ENCODE results near the gene MANSC4.
A peak's percentile ranks its signal among the peaks of the same experiment; 100 is the strongest.

MANSC4 gene

GRCh38 chr12:27797301-27798025 lies 17.4 kb upstream of the MANSC4 start:
- no peak for DNase-seq

- DNase-seq, result no peak
Observed at GRCh38 chr12:27796128-27796527, 16.1 kb upstream of the MANSC4 start.

- DNase-seq, result no peak
Observed at GRCh38 chr12:27794818-27795584, 15.0 kb upstream of the MANSC4 start.

- DNase-seq, result no peak
Observed at GRCh38 chr12:27790179-27790578, 10.1 kb upstream of the MANSC4 start.

- no peak for DNase-seq
Observed at GRCh38 chr12:27787559-27787958, 7.5 kb upstream of the MANSC4 start.

- DNase-seq, result no peak
Observed at GRCh38 chr12:27785882-27786570, 6.0 kb upstream of the MANSC4 start.

GRCh38 chr12:27782481-27782880 lies 2.4 kb upstream of the MANSC4 start:
- no peak for DNase-seq

GRCh38 chr12:27781680-27782079 lies 1.6 kb upstream of the MANSC4 start:
- DNase-seq, result no peak

- DNase-seq, result peak in 1 of 2 experiments; percentile 20
Observed at GRCh38 chr12:27780612-27781408, 774 bp upstream of the MANSC4 start.

- DNase-seq, result no peak
Observed at GRCh38 chr12:27779416-27779919, 568 bp downstream of the MANSC4 start.

GRCh38 chr12:27778206-27778605 lies 1.8 kb downstream of the MANSC4 start:
- no peak for DNase-seq

- DNase-seq, result no peak
Observed at GRCh38 chr12:27777141-27777540, 2.9 kb downstream of the MANSC4 start.

- DNase-seq, result no peak
Observed at GRCh38 chr12:27772328-27773049, 7.5 kb downstream of the MANSC4 start.

- no peak for DNase-seq
Observed at GRCh38 chr12:27771481-27772327, 8.3 kb downstream of the MANSC4 start.

- DNase-seq, result no peak
Observed at GRCh38 chr12:27769142-27769673, 10.8 kb downstream of the MANSC4 start.

GRCh38 chr12:27766587-27766986 lies 13.4 kb downstream of the MANSC4 start:
- no peak for DNase-seq

- DNase-seq, result no peak
Observed at GRCh38 chr12:27762757-27763156, 17.3 kb downstream of the MANSC4 start.

GRCh38 chr12:27756670-27757195 lies 23.3 kb downstream of the MANSC4 start:
- DNase-seq, result no peak

- DNase-seq, result no peak
Observed at GRCh38 chr12:27754795-27755194, 25.2 kb downstream of the MANSC4 start.

GRCh38 chr12:27751386-27752047 lies 28.5 kb downstream of the MANSC4 start:
- peak in 1 of 2 experiments; percentile 3 for DNase-seq

All from cerebellar nuclear complex (tissue), 1 donor.